Epithelial cell of prostate (primary cell): Measurements from ENCODE around the gene GARS1.

Experiments
- DNase-seq: peaks from one replicate; pipeline ENCODE4 v3.0.0-alpha.2; 2011; ENCODE audit warnings: low read depth, low spot score
- H3K27ac ChIP-seq: fragments of 450-650 bp; 2 replicates; pipeline ENCODE4 v1.5.1; 2017; ENCODE audit warnings: mild to moderate bottlenecking

GARS1 gene

GRCh38 chr7:30652132-30652531 lies 57.5 kb downstream of the GARS1 start:
- DNase-seq, result no peak
- H3K27ac ChIP-seq, result no peak overlapping the region

DNA sequence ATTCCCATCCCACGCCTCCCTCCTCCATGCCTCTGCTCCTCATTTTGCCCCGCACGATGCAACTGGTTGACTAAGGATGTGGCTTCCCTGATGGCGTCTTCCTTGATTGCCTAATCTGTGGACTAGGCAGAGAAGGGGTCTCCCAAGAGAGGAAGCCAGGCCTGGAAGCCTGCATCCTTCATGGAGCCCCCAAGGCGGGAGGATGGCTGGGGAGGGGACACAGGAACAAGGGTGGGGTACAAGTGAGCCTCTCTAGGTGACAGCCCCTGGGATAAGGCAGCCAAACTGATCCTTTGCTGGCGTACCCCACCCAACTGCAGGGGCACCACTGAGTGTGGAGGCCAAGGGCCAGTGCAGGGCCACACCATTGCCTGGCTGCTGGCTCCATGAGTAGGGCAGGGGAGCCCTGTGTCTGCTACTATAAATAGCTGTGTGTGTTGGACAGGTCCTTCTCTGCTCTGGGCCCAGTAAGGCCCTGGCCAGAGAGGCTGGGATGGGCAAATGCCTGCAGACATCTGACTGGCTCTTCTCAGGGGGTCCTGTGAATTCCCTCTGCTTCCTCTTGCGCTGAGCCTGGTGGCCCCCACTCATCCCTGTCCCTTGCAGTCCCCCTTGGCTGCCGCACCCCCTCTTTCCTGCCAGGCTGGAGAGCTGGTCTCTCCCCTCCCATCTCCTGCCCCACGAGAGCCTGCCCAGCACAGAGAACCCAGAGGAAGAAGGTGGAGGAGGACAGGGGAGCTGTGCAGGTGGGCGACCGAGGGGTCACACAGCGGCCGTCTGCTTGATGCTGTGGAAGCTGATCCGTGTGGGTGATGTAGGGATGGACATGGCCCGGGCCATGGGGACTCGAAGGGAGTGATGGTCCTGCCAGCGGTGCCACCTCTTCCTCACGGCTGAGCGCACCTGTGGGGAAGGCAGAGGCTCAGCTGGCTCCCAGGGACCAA lies 58.3 kb downstream of the GARS1 start:
- no peak for DNase-seq
- H3K27ac ChIP-seq, result no peak overlapping the region

GRCh38 chr7:30654296-30655090 lies 59.8 kb downstream of the GARS1 start:
- no peak overlapping the region for H3K27ac ChIP-seq
- no peak for DNase-seq

- no peak overlapping the region for H3K27ac ChIP-seq
- no peak for DNase-seq
Observed at GRCh38 chr7:30655096-30655970, 60.7 kb downstream of the GARS1 start.

GRCh38 chr7:30656006-30656957 lies 61.6 kb downstream of the GARS1 start:
- H3K27ac ChIP-seq, result no peak overlapping the region
- DNase-seq, result no peak

DNA sequence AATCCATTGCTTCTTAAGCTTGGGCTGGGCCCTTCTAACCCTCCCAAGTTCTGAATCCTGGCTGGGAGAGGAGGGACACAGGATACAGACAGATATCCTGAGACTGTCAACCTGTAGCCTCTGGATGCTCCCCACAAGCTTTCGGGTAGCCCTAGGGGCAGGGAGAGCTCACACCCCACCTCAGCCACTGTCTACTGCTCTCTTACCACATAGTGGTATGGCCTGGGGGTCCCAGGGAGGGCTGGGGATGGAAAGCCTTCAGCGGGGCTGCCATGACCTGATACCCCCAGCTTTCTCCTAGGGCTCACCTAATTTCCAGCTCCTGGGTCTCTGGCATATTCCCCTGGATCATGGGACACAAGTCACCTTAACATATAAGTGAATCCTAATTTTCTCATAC lies 62.5 kb downstream of the GARS1 start:
- H3K27ac ChIP-seq, result no peak overlapping the region

DNA sequence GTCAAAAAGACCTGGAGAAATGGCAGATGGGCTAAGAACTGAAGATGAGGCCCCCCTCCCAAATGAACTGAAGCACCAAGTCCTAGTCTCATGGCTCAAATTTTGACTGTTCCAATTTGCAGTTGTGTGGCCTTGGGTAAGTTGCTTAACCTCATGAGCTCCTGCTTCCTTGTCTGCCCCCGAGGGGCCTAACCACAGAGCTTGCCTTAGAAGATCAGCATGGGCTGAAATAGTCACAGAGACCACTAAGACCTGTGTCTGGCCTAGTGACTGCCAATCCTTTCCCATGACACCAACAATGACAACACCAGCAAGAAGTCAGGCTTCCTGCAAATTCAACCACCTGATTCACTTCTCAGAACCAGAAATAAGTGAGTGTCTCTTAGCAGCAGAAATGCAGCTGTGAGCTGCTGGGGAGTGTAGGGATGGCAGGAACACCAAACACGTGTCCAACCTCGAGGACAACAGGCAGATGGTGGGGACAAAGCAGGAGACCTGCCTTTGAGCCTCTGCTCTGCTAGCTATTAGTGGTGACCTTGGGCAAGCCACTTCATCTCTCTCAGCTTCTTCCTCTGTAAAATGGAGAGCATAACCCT lies 63.9 kb downstream of the GARS1 start:
- DNase-seq, result no peak

More for the DNA sequence above, 62.5 kb downstream of the GARS1 start:
- DNase-seq, result no peak

GRCh38 chr7:30659312-30659711 lies 64.6 kb downstream of the GARS1 start:
- no peak for DNase-seq

More for the DNA sequence above, 63.9 kb downstream of the GARS1 start:
- H3K27ac ChIP-seq, result no peak overlapping the region

GRCh38 chr7:30660331-30661255 lies 65.9 kb downstream of the GARS1 start:
- H3K27ac ChIP-seq, result no peak overlapping the region
- no peak for DNase-seq

More at GRCh38 chr7:30659312-30659711, 64.6 kb downstream of the GARS1 start:
- no peak overlapping the region for H3K27ac ChIP-seq

GRCh38 chr7:30661926-30662325 lies 67.2 kb downstream of the GARS1 start:
- H3K27ac ChIP-seq, result no peak overlapping the region
- no peak for DNase-seq

GRCh38 chr7:30662431-30662939 lies 67.8 kb downstream of the GARS1 start:
- DNase-seq, result no peak
- no peak overlapping the region for H3K27ac ChIP-seq

DNA sequence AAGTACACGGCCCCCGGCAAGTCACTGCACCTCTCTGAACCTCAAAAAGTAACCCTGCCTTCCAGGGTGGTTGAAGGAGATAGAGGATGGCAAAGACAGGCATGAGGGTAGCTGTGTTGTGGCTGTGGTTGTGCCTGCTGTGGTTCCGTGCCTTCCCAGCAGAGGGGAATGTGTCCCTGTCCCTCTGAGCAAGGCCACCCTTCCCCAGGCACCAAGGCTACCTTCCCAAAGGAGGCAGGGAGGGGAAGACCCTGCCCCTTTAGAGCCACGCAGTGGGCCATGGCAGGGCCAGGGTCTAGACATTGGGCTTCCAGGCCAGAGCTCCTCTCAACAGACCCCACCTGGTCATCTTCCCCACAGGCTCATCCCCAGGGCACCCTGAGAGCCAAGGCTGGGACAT lies 68.7 kb downstream of the GARS1 start:
- DNase-seq, result no peak
- no peak overlapping the region for H3K27ac ChIP-seq

GRCh38 chr7:30664184-30664885 lies 69.7 kb downstream of the GARS1 start:
- DNase-seq, result no peak

GRCh38 chr7:30665043-30665442 lies 70.4 kb downstream of the GARS1 start:
- no peak for DNase-seq
- H3K27ac ChIP-seq, result no peak overlapping the region

More at GRCh38 chr7:30664184-30664885, 69.7 kb downstream of the GARS1 start:
- H3K27ac ChIP-seq, result no peak overlapping the region

DNA sequence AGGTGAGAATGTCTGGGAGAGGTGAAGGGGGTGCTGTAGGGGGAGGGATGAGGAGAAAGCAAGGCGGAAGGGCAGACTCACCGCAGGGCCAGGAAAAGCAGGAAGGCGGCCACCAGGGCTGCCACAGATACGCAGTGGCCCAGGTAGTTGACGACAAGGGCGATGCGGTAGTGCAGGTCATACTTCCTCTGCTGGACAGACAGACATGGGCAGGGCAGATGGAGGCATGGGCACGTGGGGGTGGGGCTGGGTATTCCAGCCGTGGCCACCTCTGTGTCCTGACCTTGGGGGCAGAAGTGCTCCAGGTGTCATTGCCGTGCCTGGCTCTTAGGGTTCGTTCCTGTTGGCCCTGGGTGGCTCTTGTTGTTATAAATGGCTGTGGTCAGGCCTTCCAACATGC lies 70.8 kb downstream of the GARS1 start:
- no peak overlapping the region for H3K27ac ChIP-seq

DNA sequence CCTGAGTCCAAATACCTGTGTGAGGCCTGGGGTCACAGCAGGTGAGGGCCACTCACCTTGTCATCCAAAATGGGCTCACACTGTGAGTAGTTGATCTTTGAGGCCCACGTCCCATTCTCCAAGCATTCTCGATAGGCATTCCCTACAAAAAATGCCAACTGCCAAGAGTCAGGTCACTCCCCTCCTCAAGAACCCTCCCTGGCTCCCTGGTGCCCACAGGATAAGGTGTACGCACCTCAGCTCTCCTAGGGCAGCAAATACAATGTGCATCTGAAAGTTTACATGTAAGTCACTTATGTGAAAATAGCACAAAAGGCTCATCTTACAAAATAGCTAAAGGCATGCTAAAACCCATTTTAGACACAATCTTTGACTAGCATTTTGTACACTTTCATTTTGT lies 72.5 kb downstream of the GARS1 start:
- DNase-seq, result no peak
- H3K27ac ChIP-seq, result no peak overlapping the region

More for the DNA sequence above, 70.8 kb downstream of the GARS1 start:
- DNase-seq, result no peak

- no peak overlapping the region for H3K27ac ChIP-seq
- no peak for DNase-seq
Observed at GRCh38 chr7:30668102-30668501, 73.4 kb downstream of the GARS1 start.
